Astrocyte of the spinal cord (primary cell): Measurements from ENCODE around the gene PDE9A.
"Not testable (repeated sequence)": the region's sequence is repeated elsewhere in the genome, so short reads cannot be mapped to it uniquely, and the experiment has no call there.

Experiments used
- DNase-seq: peaks from one replicate; pipeline ENCODE4 v3.0.0; 2011; ENCODE audit warnings: low read depth, low spot score
- H3K4me3 ChIP-seq: 2 replicates; pipeline ENCODE4 v1.5.1; 2011; ENCODE audit warnings: low read depth, mild to moderate bottlenecking, low read length, moderate library complexity
- in situ Hi-C: cut with HindIII; loops from 2 replicates; pipeline ENCODE4 v1.10.0; 2017; ENCODE audit warnings: low sequenced_read_pairs
- TF ChIP-seq, protein P1 (sequence below): IDR thresholded peaks from 2 replicates; pipeline ENCODE4 v1.5.1; 2012; ENCODE audit warnings: low read depth, mild to moderate bottlenecking, low read length, inconsistent platforms

Gene PDE9A

GRCh38 chr21:42627527-42628289 lies 25.7 kb upstream of the PDE9A start:
- no peak for DNase-seq
- in situ Hi-C loops: no loop called here
- no peak overlapping the region for H3K4me3 ChIP-seq
- TF ChIP-seq, protein P1, sequence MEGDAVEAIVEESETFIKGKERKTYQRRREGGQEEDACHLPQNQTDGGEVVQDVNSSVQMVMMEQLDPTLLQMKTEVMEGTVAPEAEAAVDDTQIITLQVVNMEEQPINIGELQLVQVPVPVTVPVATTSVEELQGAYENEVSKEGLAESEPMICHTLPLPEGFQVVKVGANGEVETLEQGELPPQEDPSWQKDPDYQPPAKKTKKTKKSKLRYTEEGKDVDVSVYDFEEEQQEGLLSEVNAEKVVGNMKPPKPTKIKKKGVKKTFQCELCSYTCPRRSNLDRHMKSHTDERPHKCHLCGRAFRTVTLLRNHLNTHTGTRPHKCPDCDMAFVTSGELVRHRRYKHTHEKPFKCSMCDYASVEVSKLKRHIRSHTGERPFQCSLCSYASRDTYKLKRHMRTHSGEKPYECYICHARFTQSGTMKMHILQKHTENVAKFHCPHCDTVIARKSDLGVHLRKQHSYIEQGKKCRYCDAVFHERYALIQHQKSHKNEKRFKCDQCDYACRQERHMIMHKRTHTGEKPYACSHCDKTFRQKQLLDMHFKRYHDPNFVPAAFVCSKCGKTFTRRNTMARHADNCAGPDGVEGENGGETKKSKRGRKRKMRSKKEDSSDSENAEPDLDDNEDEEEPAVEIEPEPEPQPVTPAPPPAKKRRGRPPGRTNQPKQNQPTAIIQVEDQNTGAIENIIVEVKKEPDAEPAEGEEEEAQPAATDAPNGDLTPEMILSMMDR: no peak

GRCh38 chr21:42628466-42629061 lies 24.9 kb upstream of the PDE9A start:
- DNase-seq, H3K4me3 ChIP-seq, in situ Hi-C loops: not testable (repeated sequence)

GRCh38 chr21:42629933-42630589 lies 23.4 kb upstream of the PDE9A start:
- no peak for DNase-seq
- TF ChIP-seq, protein P1: no peak
- H3K4me3 ChIP-seq: no peak overlapping the region
- in situ Hi-C loops: no loop called here

- DNase-seq: no peak
- in situ Hi-C loops: no loop called here
- H3K4me3 ChIP-seq: no peak overlapping the region
- TF ChIP-seq, protein P1: no peak
These were observed 22.8 kb upstream of the PDE9A start for GRCh38 chr21:42630626-42631025.

GRCh38 chr21:42631142-42631541 lies 22.3 kb upstream of the PDE9A start:
- in situ Hi-C loops: no loop called here
- TF ChIP-seq, protein P1: no peak
- H3K4me3 ChIP-seq: no peak overlapping the region
- no peak for DNase-seq

DNA sequence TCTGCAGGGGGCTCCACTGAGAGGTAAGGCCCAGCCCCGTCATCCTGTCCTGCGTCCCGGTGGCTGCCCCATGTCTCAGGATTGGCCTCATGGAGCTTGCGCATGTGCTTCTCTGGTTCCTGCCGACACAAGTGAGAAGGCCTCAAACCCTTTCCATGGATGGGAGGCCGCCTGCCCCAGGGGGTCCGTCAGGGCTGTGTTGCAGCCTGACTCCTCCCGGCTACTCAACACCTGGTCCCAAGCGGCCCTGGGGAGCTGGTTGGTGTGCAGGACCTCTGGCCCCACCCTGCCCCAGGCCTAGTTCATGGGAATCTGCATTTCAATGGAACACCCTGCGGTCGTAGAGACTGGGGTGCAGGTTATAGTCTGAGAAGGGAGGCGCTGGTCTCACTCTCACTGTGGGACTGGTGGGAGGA lies 21.1 kb upstream of the PDE9A start:
- no peak overlapping the region for H3K4me3 ChIP-seq
- no peak for DNase-seq
- TF ChIP-seq, protein P1: no peak
- in situ Hi-C loops: no loop called here
